ENCODE measurements around the gene CHAMP1.
"Not testable (repeated sequence)": the region's sequence is repeated elsewhere in the genome, so short reads cannot be mapped to it uniquely, and the experiment has no call there.

The CHAMP1 gene

GRCh38 chr13:114299604-114300305 is 14.5 kb upstream of the CHAMP1 start:
- DNase-seq (ENCODE audit: low read depth) = no peak

GRCh38 chr13:114303700-114304327 is 10.5 kb upstream of the CHAMP1 start:
- no peak for DNase-seq (ENCODE audit: low read depth)

GRCh38 chr13:114304346-114305034 is 9.8 kb upstream of the CHAMP1 start:
- DNase-seq (ENCODE audit: low read depth) = no peak

GRCh38 chr13:114309086-114309485 is 5.2 kb upstream of the CHAMP1 start:
- DNase-seq (ENCODE audit: low read depth) = no peak

- no peak for DNase-seq (ENCODE audit: low read depth)
Observed at GRCh38 chr13:114309806-114310410, 4.4 kb upstream of the CHAMP1 start.

- DNase-seq (ENCODE audit: low read depth) = no peak
Observed at GRCh38 chr13:114310956-114311355, 3.3 kb upstream of the CHAMP1 start.

GRCh38 chr13:114311387-114311786 is 2.9 kb upstream of the CHAMP1 start:
- no peak for DNase-seq (ENCODE audit: low read depth)

- no peak for DNase-seq (ENCODE audit: low read depth)
Observed at GRCh38 chr13:114311908-114312307, 2.4 kb upstream of the CHAMP1 start.

- DNase-seq (ENCODE audit: low read depth) = peak; percentile 18
Observed at GRCh38 chr13:114313061-114313860, 1.0 kb upstream of the CHAMP1 start.

- no peak for DNase-seq (ENCODE audit: low read depth)
Observed at GRCh38 chr13:114315074-114315785, 927 bp downstream of the CHAMP1 start.

GRCh38 chr13:114318624-114319023 is 4.3 kb downstream of the CHAMP1 start:
- DNase-seq (ENCODE audit: low read depth) = no peak

GRCh38 chr13:114319441-114319913 is 5.2 kb downstream of the CHAMP1 start:
- DNase-seq (ENCODE audit: low read depth) = no peak

- DNase-seq (ENCODE audit: low read depth) = no peak
Observed at GRCh38 chr13:114320065-114320464, 5.8 kb downstream of the CHAMP1 start.

GRCh38 chr13:114321256-114321655 is 7.0 kb downstream of the CHAMP1 start:
- DNase-seq (ENCODE audit: low read depth) = no peak

- no peak for DNase-seq (ENCODE audit: low read depth)
Observed at GRCh38 chr13:114323349-114323748, 9.0 kb downstream of the CHAMP1 start.

GRCh38 chr13:114324334-114324733 is 10.0 kb downstream of the CHAMP1 start:
- no peak for DNase-seq (ENCODE audit: low read depth)

GRCh38 chr13:114325729-114326128 is 11.4 kb downstream of the CHAMP1 start:
- no peak for DNase-seq (ENCODE audit: low read depth)

GRCh38 chr13:114328034-114328433 is 13.7 kb downstream of the CHAMP1 start:
- no peak for DNase-seq (ENCODE audit: low read depth)

- DNase-seq (ENCODE audit: low read depth) = no peak
Observed at GRCh38 chr13:114328595-114328994, 14.3 kb downstream of the CHAMP1 start.

- DNase-seq (ENCODE audit: low read depth) = no peak
Observed at GRCh38 chr13:114330086-114330485, 15.8 kb downstream of the CHAMP1 start.

- DNase-seq (ENCODE audit: low read depth) = not testable (repeated sequence)
Observed at GRCh38 chr13:114333881-114334280, 19.6 kb downstream of the CHAMP1 start.

Measured in stimulated activated CD8-positive, alpha-beta memory T cell treated with anti-CD3 and anti-CD28 coated beads, Interleukin-7, amount 100 ng/mL, for 24 hours (primary cell).